Measurements from ENCODE around the gene ADAT1. TPM values are rescaled to one million over a fixed set of nuclear protein-coding genes. Genes with fewer than 3 reads are reported as not detected.

The ADAT1 gene
- total RNA-seq, 1 donor from 2014 or later = 40.3 TPM

Other genes with a start within 250 kb of the ADAT1 start
- 69.1 TPM for gene CFDP1, start 189.8 kb downstream of the ADAT1 start, total RNA-seq
- gene TMEM170A, start 158.6 kb downstream of the ADAT1 start, total RNA-seq = 17.0 TPM
- 0.74 TPM for gene CHST6, start 127.8 kb downstream of the ADAT1 start, total RNA-seq
- 0.25 TPM for gene CHST5, start 87.2 kb downstream of the ADAT1 start, total RNA-seq
- gene TMEM231, start 67.0 kb downstream of the ADAT1 start, total RNA-seq = 13.0 TPM
- 109 TPM for gene GABARAPL2, start 56.9 kb downstream of the ADAT1 start, total RNA-seq
- gene KARS1, start 24.4 kb upstream of the ADAT1 start, total RNA-seq = 67.1 TPM
- gene TERF2IP, start 24.5 kb upstream of the ADAT1 start, total RNA-seq = 118 TPM
- gene CPHXL2, start 53.7 kb upstream of the ADAT1 start, total RNA-seq = not detected
- gene DUXB, start 78.2 kb upstream of the ADAT1 start, total RNA-seq = not detected
- gene CPHXL, start 103.2 kb upstream of the ADAT1 start, total RNA-seq = not detected

Data from temporal lobe (tissue), 1 donor.